H1 (cell line): ENCODE measurements around the gene ZNF775. TPM values are rescaled to one million over a fixed set of nuclear protein-coding genes. Genes with fewer than 3 reads are reported as not detected.

ENCODE experiments used
- CTCF ChIA-PET: fragments of 300-600 bp; sonication (Branson Sonifier 250); formaldehyde crosslinking; loops from one replicate; lab custom pipeline; 2021; ENCODE audit not compliant: partially characterized antibody; lab: Charles Lee
- POLR2A ChIA-PET: fragments of 300-600 bp; sonication (Branson Sonifier 250); formaldehyde crosslinking; loops from one replicate; lab custom pipeline; 2021; ENCODE audit warnings: inconsistent platforms; ENCODE audit not compliant: partially characterized antibody; lab: Charles Lee
- DNase-seq, 2 experiments: peaks; one replicate each; pipeline versions ENCODE4 v3.0.0 to v3.0.0-alpha.2; 2010 to 2022; ENCODE audit warnings: low spot score in 2 of 2, low read depth in 1 of 2, mixed read lengths in 1 of 2
- FAIRE-seq: peaks from 2 replicates; lab custom pipeline; 2011; peaks lifted over from hg19 to GRCh38; lab: Jason Lieb, UNC
- H2AFZ ChIP-seq: 2 replicates; pipeline ENCODE4 v1.8.1; 2012; ENCODE audit warnings: low read length, inconsistent platforms
- H2AK5ac ChIP-seq: 2 replicates; pipeline ENCODE4 v1.6.1; 2013; ENCODE audit warnings: low read depth, low read length
- H2BK120ac ChIP-seq: replicated peaks from 2 replicates; pipeline ENCODE3; 2013; ENCODE audit warnings: low read depth, low read length, inconsistent platforms
- H2BK12ac ChIP-seq: 2 replicates; pipeline ENCODE4 v1.6.1; 2013; ENCODE audit warnings: low read depth, low read length
- H2BK15ac ChIP-seq: 2 replicates; pipeline ENCODE4 v1.6.1; 2013; ENCODE audit warnings: low read length
- H2BK20ac ChIP-seq: 2 replicates; pipeline ENCODE4 v1.6.1; 2013; ENCODE audit warnings: low read length
- H2BK5ac ChIP-seq: 2 replicates; pipeline ENCODE4 v1.6.1; 2013; ENCODE audit warnings: low read depth, low read length
- H3K14ac ChIP-seq: 2 replicates; pipeline ENCODE4 v1.6.1; 2013; ENCODE audit warnings: inconsistent platforms; ENCODE audit not compliant: insufficient read length
- H3K18ac ChIP-seq: 2 replicates; pipeline ENCODE4 v1.6.1; 2013; ENCODE audit warnings: low read length; ENCODE audit errors: extremely low read depth
- H3K23ac ChIP-seq: 2 replicates; pipeline ENCODE4 v1.6.1; 2013; ENCODE audit warnings: inconsistent platforms; ENCODE audit not compliant: insufficient read length
- H3K23me2 ChIP-seq: 2 replicates; pipeline ENCODE4 v1.6.1; 2013; ENCODE audit warnings: low read depth, low read length
- H3K27ac ChIP-seq: 2 replicates; pipeline ENCODE4 v1.6.1; 2011; ENCODE audit warnings: low read depth, low read length, inconsistent platforms
- H3K27me3 ChIP-seq, 4 experiments: replicated peaks in 1 of 4; 1 replicate in 1 of 4; 2 replicates in 3 of 4; pipeline versions ENCODE4 v1.6.1 to v1.8.1; 2011 to 2013; ENCODE audit warnings: low read length in 3 of 4, mild to moderate bottlenecking in 3 of 4, inconsistent platforms in 2 of 4, mixed read lengths in 2 of 4, moderate library complexity in 1 of 4; ENCODE audit not compliant: control insufficient read depth in 3 of 4, insufficient read depth in 3 of 4; ENCODE audit errors: extremely low read depth in 1 of 4
- H3K36me3 ChIP-seq, 4 experiments: 2 replicates each; pipeline versions ENCODE4 v1.6.1 to v1.8.1; 2011 to 2013; ENCODE audit warnings: mild to moderate bottlenecking in 4 of 4, low read length in 3 of 4, moderate library complexity in 2 of 4, control low read depth in 1 of 4, inconsistent platforms in 1 of 4; ENCODE audit not compliant: insufficient read depth in 4 of 4, control insufficient read depth in 2 of 4
- H3K4ac ChIP-seq: replicated peaks from 2 replicates; pipeline ENCODE3; 2013; ENCODE audit warnings: low read length, low read depth, mixed read lengths, inconsistent platforms; ENCODE audit not compliant: insufficient read length
- H3K4me1 ChIP-seq, 4 experiments: replicated peaks in 1 of 4; 1 replicate in 1 of 4; 2 replicates in 3 of 4; pipeline versions ENCODE4 v1.6.1 to v1.8.1; 2011 to 2013; ENCODE audit warnings: low read length in 3 of 4, inconsistent platforms in 2 of 4, mixed read lengths in 1 of 4; ENCODE audit not compliant: insufficient read depth in 4 of 4, control insufficient read depth in 3 of 4
- H3K4me2 ChIP-seq, 2 experiments: 2 replicates each; pipeline versions ENCODE4 v1.6.1 to v1.8.1; 2011 to 2013; ENCODE audit warnings: low read depth in 2 of 2, low read length in 2 of 2, control low read depth in 1 of 2, inconsistent platforms in 1 of 2, mild to moderate bottlenecking in 1 of 2; ENCODE audit not compliant: insufficient read depth in 1 of 2
- H3K4me3 ChIP-seq, 4 experiments: fragments of 200-600, 300-600 bp in 1 of 4; sonication (generic), shearing (Covaris generic), sonication (Bioruptor Twin) in 1 of 4; 2 replicates each; pipeline versions ENCODE4 v1.5.1 to v1.8.1; 2011 to 2016; ENCODE audit warnings: low read length in 4 of 4, low read depth in 3 of 4, control low read depth in 2 of 4, inconsistent platforms in 2 of 4, mild to moderate bottlenecking in 2 of 4, mixed read lengths in 1 of 4, moderate library complexity in 1 of 4; ENCODE audit not compliant: insufficient read depth in 2 of 4; ENCODE audit errors: extremely low read depth in 1 of 4
- H3K56ac ChIP-seq: replicated peaks from 2 replicates; pipeline ENCODE3; 2013; ENCODE audit warnings: low read depth, mild to moderate bottlenecking, mixed read lengths, low read length, inconsistent platforms; ENCODE audit not compliant: insufficient read length
- H3K79me1 ChIP-seq: 2 replicates; pipeline ENCODE4 v1.6.1; 2013; ENCODE audit warnings: low read depth, low read length, control low read depth
- H3K79me2 ChIP-seq, 2 experiments: 2 replicates each; pipeline versions ENCODE4 v1.6.1 to v1.8.1; 2012 to 2013; ENCODE audit warnings: low read length in 2 of 2, mild to moderate bottlenecking in 2 of 2, inconsistent platforms in 1 of 2; ENCODE audit not compliant: insufficient read depth in 2 of 2, control insufficient read depth in 1 of 2
- H3K9ac ChIP-seq, 4 experiments: replicated peaks in 1 of 4; 1 replicate in 1 of 4; 2 replicates in 3 of 4; pipeline versions ENCODE4 v1.6.1 to v1.8.1; 2011 to 2013; ENCODE audit warnings: low read depth in 3 of 4, low read length in 3 of 4, control low read depth in 2 of 4, mild to moderate bottlenecking in 2 of 4, moderate library complexity in 2 of 4, inconsistent platforms in 1 of 4; ENCODE audit errors: extremely low read depth in 1 of 4
- H3K9me3 ChIP-seq, 2 experiments: 2 replicates each; pipeline versions ENCODE4 v1.6.1 to v1.8.1; 2012 to 2013; ENCODE audit warnings: mild to moderate bottlenecking in 2 of 2, moderate library complexity in 2 of 2, control low read depth in 1 of 2, inconsistent platforms in 1 of 2, low read depth in 1 of 2, low read length in 1 of 2, mixed read lengths in 1 of 2; ENCODE audit not compliant: insufficient read depth in 2 of 2
- H4K20me1 ChIP-seq, 2 experiments: replicated peaks in 1 of 2; 2 replicates each; pipeline versions ENCODE3 to v1.8.1; 2011 to 2013; ENCODE audit warnings: inconsistent platforms in 2 of 2, low read length in 2 of 2, mild to moderate bottlenecking in 1 of 2; ENCODE audit not compliant: insufficient read depth in 2 of 2, control insufficient read depth in 1 of 2
- H4K5ac ChIP-seq: 2 replicates; pipeline ENCODE4 v1.6.1; 2013; ENCODE audit warnings: low read length, low read depth, mixed read lengths, inconsistent platforms; ENCODE audit not compliant: insufficient read length
- H4K8ac ChIP-seq: 2 replicates; pipeline ENCODE4 v1.8.0; 2013; ENCODE audit warnings: mild to moderate bottlenecking, moderate library complexity, low read length, inconsistent platforms; ENCODE audit not compliant: insufficient read depth; ENCODE audit errors: extremely low read depth
- H4K91ac ChIP-seq: replicated peaks from 2 replicates; pipeline ENCODE3; 2013; ENCODE audit warnings: low read length, mixed read lengths, inconsistent platforms; ENCODE audit not compliant: insufficient read length
- FOSL1 ChIP-seq: IDR thresholded peaks from 2 replicates; pipeline ENCODE4 v1.6.1; 2011; ENCODE audit warnings: mild to moderate bottlenecking, low read depth, low read length, moderate library complexity; ENCODE audit not compliant: insufficient read depth
- HDAC2 ChIP-seq, 2 experiments: fragments of 300-600 bp in 1 of 2; sonication (generic) in 1 of 2; IDR thresholded peaks; 2 replicates each; pipeline ENCODE4 v1.6.1; 2011 to 2012; ENCODE audit warnings: low read depth in 2 of 2, low read length in 2 of 2, mild to moderate bottlenecking in 2 of 2, moderate library complexity in 2 of 2, borderline replicate concordance in 1 of 2, inconsistent platforms in 1 of 2
- POU5F1 ChIP-seq: IDR thresholded peaks from 2 replicates; pipeline ENCODE4 v1.6.1; 2011; ENCODE audit warnings: low read depth, mild to moderate bottlenecking, low read length, moderate library complexity
- RFX5 ChIP-seq: IDR thresholded peaks from 2 replicates; pipeline ENCODE4 v1.6.1; 2011; ENCODE audit warnings: low read depth, low read length, improper control_type of control experiment, borderline replicate concordance
- SP2 ChIP-seq: IDR thresholded peaks from 2 replicates; pipeline ENCODE4 v1.6.1; 2012; ENCODE audit warnings: mild to moderate bottlenecking, low read length, inconsistent platforms
- WGBS, 2 experiments: shearing (Covaris generic) in 1 of 2; methylation state at CpG; one replicate each; pipeline versions ENCODE4 v1.1.6 to v1.1.7; 2013 to 2015; ENCODE audit warnings: low lambda C conversion rate in 2 of 2, mixed read lengths in 2 of 2, inconsistent platforms in 1 of 2, low coverage in 1 of 2, missing lambda C conversion rate in 1 of 2; ENCODE audit not compliant: insufficient replicate concordance in 2 of 2, insufficient coverage in 1 of 2, insufficient read length in 1 of 2; ENCODE audit errors: extremely low coverage in 1 of 2, missing lambda C conversion rate in 1 of 2; 5-methylcytosine and 5-hydroxymethylcytosine counted together
- polyA plus RNA-seq, 7 experiments: library from polyadenylated mRNA; depleted of rRNA in 3 of 7; stranded (reverse) in 5 of 7; unstranded in 2 of 7; fragments of >200 nt in 5 of 7; fragments of 200-250 nt in 2 of 7; gene quantifications; 1 replicate in 5 of 7; 2 replicates in 1 of 7; 4 replicates in 1 of 7; pipeline versions ENCODE4 v1.2.1 to v1.2.3, GENCODE V29; 2011 to 2013; ENCODE audit warnings: missing spikeins in 2 of 7, mixed read lengths in 2 of 7
- total RNA-seq: library from RNA; stranded (reverse); fragmentation: NEBNext Ultra II Directional; extraction: Animal tissue kit (Norgen Biotek cat#: 25700); gene quantifications from 2 replicates; pipeline ENCODE4 v1.2.1, GENCODE V29; 2021

ZNF775 gene
- total and polyA plus RNA-seq, 2 of the 8 experiments (the other 6 are each of a cell fraction or from before 2014, with no cell fraction given): 13.6 to 21.5 TPM

DNA sequence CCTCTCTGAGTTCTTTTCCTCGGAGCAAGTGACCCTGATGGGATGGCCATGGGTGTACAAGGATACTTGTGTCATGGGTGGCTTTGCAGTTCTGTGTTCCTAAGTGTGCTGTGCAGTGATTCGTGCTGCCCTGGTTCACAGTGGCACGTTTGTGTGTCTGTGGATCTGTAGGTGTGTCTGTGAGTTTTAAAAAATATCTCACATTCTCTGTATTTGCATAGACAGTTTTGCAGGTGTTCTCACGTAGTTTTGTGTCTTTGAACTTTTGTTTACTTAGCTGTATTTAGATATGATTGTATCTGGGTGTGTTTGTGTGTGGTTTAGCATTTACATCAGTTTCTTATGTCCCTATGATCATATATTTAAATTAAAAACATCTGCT is 3.7 kb downstream of the ZNF775 start:
- Histone ChIP-seq H3K4ac (no peak overlapping the region), H3K56ac (no peak overlapping the region), H3K23ac (no peak overlapping the region), H3K4me3 (peak overlapping the region in 1 of 4 experiments; percentile 34; a peak in 1 of 8 replicates), H2BK15ac (peak overlapping the region; percentile 92; the same call in 1 of the 2 replicates), H2BK120ac (peak overlapping the region; percentile 77), H2AK5ac (peak overlapping the region; percentile 66; the same call in 1 of the 2 replicates), H3K23me2 (peaks cover 11% of the 10 kb centered on the region), H2AFZ (no peak overlapping the region), H3K14ac (no peak overlapping the region), H3K79me1 (peaks cover 18% of the 10 kb centered on the region), H4K5ac (peak overlapping the region; percentile 32), H3K4me2 (peak overlapping the region in 1 of 2 experiments; percentile 94; a peak in 1 of 4 replicates), H4K20me1 (no peaks in the 10 kb centered on the region), H2BK5ac (peak overlapping the region; percentile 85; the same call in 1 of the 2 replicates), H3K9me3 (no peaks in the 10 kb centered on the region), H3K9ac (no peak overlapping the region), H3K27ac (peak overlapping the region; percentile 20; the same call in 1 of the 2 replicates), H3K27me3 (no peaks in the 10 kb centered on the region), H4K91ac (peak overlapping the region; percentile 70), H4K8ac (no peak overlapping the region), H3K4me1 (peaks cover 29 to 58% (median 45%) of the 10 kb centered on the region in 4 experiments), H3K18ac (0 out of 2 replicates have a peak overlapping the region, but pooled peaks have one; percentile 54), H3K79me2 (peaks cover 0 to 68% of the 10 kb centered on the region in 2 experiments), H2BK20ac (peak overlapping the region; percentile 98; the same call in 1 of the 2 replicates), H3K36me3 (peaks cover 0 to 16% (median 0%) of the 10 kb centered on the region in 4 experiments; a peak in 2 of 8 replicates), H2BK12ac (peak overlapping the region; percentile 87; the same call in 1 of the 2 replicates)
- TF ChIP-seq POU5F1: no peak
- no peak for TF ChIP-seq RFX5
- no peak for TF ChIP-seq FOSL1
- TF ChIP-seq SP2: no peak
- TF ChIP-seq HDAC2 (IDR thresholded peaks at IDR 0.05; ENCODE audit: borderline replicate concordance in 1 of 2, low read depth in 2 of 2, low read length in 2 of 2): no peak
- ChIA-PET POLR2A (interaction anchor here (1.0 to 9.0 kb wide), 4 partner anchors 9 to 48 kb away, joined by 3 to 170 read pairs (median 60); partner anchors contain the start of gene REPIN1), CTCF (interaction anchor here (0.6 to 2.4 kb wide), 6 partner anchors 9 to 721 kb away, joined by 3 to 9 read pairs (median 4); no protein-coding TSS in a partner anchor)
- WGBS, 2 experiments: 86% methylated on average over 4 of the region's 4 CpGs; no CpG with 5 or more reads in 1 of the 2 experiments
- FAIRE-seq (no peak), DNase-seq (no peak)
